GM19099 (cell line): ENCODE measurements around the gene GTF2B.

ENCODE experiments used
- POLR2A ChIP-seq: IDR thresholded peaks from 3 replicates; pipeline ENCODE4 v1.6.1; 2011; ENCODE audit warnings: low read depth; ENCODE audit not compliant: insufficient read length; ENCODE audit errors: extremely low read depth

The GTF2B gene

DNA sequence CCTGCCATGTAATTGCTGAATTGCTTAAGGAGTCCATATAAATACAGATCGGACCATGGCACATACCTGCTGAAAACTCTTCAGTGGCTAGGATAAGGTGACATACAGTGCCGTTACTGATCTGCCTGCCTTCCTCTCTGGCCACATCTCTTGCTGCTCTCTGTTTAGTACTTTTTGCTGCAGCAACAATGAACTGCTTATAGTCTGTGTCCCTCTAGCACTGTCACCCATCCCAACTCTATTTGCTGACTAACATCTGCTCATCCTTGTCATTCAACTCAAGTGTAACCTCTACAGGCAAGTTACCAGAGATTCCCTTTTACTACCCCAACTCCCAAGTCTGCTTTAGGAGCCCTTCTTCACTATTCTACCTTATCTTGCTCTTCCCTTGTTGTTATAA, 65.6 kb downstream of the GTF2B start:
- TF ChIP-seq POLR2A, result no peak

DNA sequence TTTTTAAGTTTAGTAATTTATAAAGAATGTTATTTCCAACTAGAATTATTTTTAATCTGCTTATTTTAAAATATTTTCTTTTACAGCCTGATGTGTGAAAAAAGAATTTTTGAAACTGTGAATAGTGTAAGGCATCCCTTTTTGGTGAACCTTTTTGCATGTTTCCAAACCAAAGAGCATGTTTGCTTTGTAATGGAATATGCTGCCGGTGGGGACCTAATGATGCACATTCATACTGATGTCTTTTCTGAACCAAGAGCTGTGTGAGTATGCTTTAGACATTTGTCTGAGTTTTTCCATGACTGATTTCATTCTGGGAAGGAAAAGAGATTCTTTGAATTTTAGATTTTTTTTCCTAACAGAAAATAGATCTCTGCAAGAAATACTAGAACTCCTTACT, 77.9 kb downstream of the GTF2B start:
- no peak for TF ChIP-seq POLR2A

DNA sequence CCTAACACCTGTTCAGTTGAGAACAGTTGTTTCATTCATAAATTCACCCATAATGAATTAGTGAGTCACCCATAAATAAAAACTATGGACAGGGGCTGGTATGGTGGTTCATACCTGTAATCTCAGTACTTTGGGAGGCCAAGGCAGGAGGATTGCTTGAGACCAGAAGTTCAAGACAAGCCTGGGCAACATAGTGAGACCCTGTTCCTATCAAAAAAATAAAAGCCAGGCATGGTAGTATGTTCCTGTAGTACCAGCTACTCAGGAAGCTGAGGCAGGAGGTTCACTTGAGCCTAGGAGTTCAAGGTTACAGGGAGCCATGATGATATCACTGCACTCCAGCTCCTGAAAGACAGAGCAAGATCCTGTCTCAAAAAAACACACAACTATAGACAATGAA, 79.0 kb downstream of the GTF2B start:
- TF ChIP-seq POLR2A, result no peak

DNA sequence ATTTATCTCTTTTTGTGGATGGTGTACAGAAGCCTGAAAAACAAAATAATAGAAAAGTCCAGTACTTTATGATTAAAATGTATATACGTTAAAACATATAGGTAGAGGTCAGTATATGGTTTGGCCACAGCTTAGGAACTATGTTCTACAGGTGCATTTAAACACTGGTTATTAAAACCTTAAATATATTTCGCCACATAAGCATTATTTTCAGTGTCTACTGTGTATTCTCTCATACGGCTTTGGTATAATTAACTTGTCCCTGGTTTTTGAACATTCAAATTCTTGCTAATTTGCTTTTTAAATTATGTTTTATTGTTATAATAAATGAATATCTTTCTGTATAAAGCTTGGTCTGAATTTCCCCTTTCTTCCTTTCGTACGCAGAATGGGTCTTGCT, 87.9 kb downstream of the GTF2B start:
- no peak for TF ChIP-seq POLR2A

DNA sequence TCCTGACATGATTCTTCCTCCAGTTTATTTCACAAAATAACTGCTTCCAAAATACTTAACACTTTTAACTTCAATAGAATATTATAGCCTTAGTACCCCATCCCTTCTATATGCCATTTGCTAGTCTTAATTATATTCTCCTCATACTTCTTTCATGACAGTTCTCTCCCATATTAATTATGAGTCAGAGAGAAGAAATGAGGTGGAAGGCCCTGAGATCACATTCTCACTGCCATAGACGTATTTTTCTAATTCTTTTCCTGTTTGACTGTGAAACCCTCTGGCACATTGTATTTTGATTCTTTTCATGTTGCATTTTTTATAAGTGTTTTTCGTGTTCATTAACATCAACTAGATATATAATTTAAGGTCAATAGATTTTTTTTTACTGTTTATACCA, 88.4 kb downstream of the GTF2B start:
- no peak for TF ChIP-seq POLR2A
